T-cell (primary cell): ENCODE data around the gene CNNM2. TPM values are rescaled to one million over a fixed set of nuclear protein-coding genes. Genes with fewer than 3 reads are reported as not detected.

Experiments used
- ATAC-seq, 4 experiments: fragments of 200-7000 bp in 3 of 4; fragments of 150-1000 bp in 1 of 4; cut with Tn5 transposase; replicated peaks in 1 of 4; 1 replicate in 3 of 4; 2 replicates in 1 of 4; pipeline ENCODE4 v1.10.0; 2021; ENCODE audit warnings: moderate library complexity in 3 of 4, mild to moderate bottlenecking in 2 of 4, moderate number of reproducible peaks in 1 of 4
- CTCF ChIA-PET, 2 donors: fragments of 300-600 bp; sonication (Branson Sonifier 250); formaldehyde crosslinking; loops; one replicate each; lab custom pipeline; 2022; ENCODE audit warnings: antibody characterized with exemption in 2 of 2; lab: Charles Lee
- POLR2A ChIA-PET, 2 donors: fragments of 300-600 bp; sonication (Branson Sonifier 250); formaldehyde crosslinking; loops; one replicate each; lab custom pipeline; 2022; ENCODE audit warnings: antibody characterized with exemption in 2 of 2; lab: Charles Lee
- DNase-seq, 35 experiments: peaks; one replicate each; pipeline versions ENCODE4 v3.0.0 to v3.0.0-alpha.2; 2013 to 2023
- H3K27ac ChIP-seq: one replicate; pipeline ENCODE4 v1.5.1; 2013; ENCODE audit warnings: low read length
- H3K27me3 ChIP-seq, 2 experiments: replicated peaks in 1 of 2; 1 replicate in 1 of 2; 2 replicates in 1 of 2; pipeline versions ENCODE4 v1.6.1 to v1.7.0; 2013; ENCODE audit warnings: low read length in 1 of 2, mixed read lengths in 1 of 2; ENCODE audit not compliant: control insufficient read depth in 2 of 2, insufficient read depth in 2 of 2; ENCODE audit errors: extremely low read depth in 1 of 2
- H3K36me3 ChIP-seq, 2 donors: 1 replicate in 1 of 2; 2 replicates in 1 of 2; pipeline versions ENCODE4 v1.6.1 to v1.7.0; 2013; ENCODE audit warnings: low read length in 1 of 2; ENCODE audit not compliant: control insufficient read depth in 2 of 2, insufficient read depth in 1 of 2; ENCODE audit errors: extremely low read depth in 1 of 2
- H3K4me1 ChIP-seq, 2 experiments: 1 replicate in 1 of 2; 2 replicates in 1 of 2; pipeline versions ENCODE4 v1.6.1 to v1.7.0; 2013; ENCODE audit warnings: low read length in 2 of 2, mixed read lengths in 1 of 2; ENCODE audit not compliant: insufficient read depth in 2 of 2, control insufficient read depth in 1 of 2; ENCODE audit errors: extremely low read depth in 1 of 2
- H3K4me3 ChIP-seq, 2 donors: 1 replicate in 1 of 2; 2 replicates in 1 of 2; pipeline versions ENCODE4 v1.5.1 to v1.7.0; 2013; ENCODE audit warnings: mild to moderate bottlenecking in 2 of 2, low read length in 1 of 2, moderate library complexity in 1 of 2; ENCODE audit not compliant: control insufficient read depth in 1 of 2; ENCODE audit errors: extremely low read depth in 1 of 2
- H3K9me3 ChIP-seq: 2 replicates; pipeline ENCODE4 v1.7.0; 2013
- H3K27ac Mint-ChIP-seq, 2 donors: one replicate each; pipeline ENCODE4 v1.8.0; 2020 to 2021; ENCODE audit warnings: mild to moderate bottlenecking in 2 of 2, mixed read lengths in 2 of 2
- H3K27me3 Mint-ChIP-seq, 2 donors: one replicate each; pipeline ENCODE4 v1.8.0; 2021 to 2022; ENCODE audit warnings: mixed read lengths in 2 of 2
- H3K36me3 Mint-ChIP-seq: one replicate; pipeline ENCODE4 v1.8.0; 2021; ENCODE audit warnings: mixed read lengths
- H3K4me1 Mint-ChIP-seq, 3 donors: one replicate each; pipeline ENCODE4 v1.8.0; 2020 to 2022; ENCODE audit warnings: mixed read lengths in 3 of 3, mild to moderate bottlenecking in 1 of 3
- H3K4me3 Mint-ChIP-seq, 3 donors: one replicate each; pipeline ENCODE4 v1.8.0; 2020 to 2022; ENCODE audit warnings: mild to moderate bottlenecking in 3 of 3, mixed read lengths in 3 of 3, moderate library complexity in 3 of 3
- H3K9me3 Mint-ChIP-seq, 3 donors: one replicate each; pipeline ENCODE4 v1.8.0; 2020 to 2022; ENCODE audit warnings: mixed read lengths in 3 of 3
- WGBS: methylation state at CpG from one replicate; pipeline ENCODE4 v1.1.5; 2013; ENCODE audit warnings: missing lambda C conversion rate; ENCODE audit not compliant: insufficient coverage; 5-methylcytosine and 5-hydroxymethylcytosine counted together
- total RNA-seq, 35 experiments: library from RNA in 6 of 35; stranded (reverse) in 6 of 35; fragments of 120-200 nt in 1 of 35; gene quantifications; one replicate each; pipeline versions ENCODE4 v1.2.1 to v1.2.4 and lab custom pipeline; 2013 to 2026

The CNNM2 gene
- total RNA-seq, 5 donors from 2014 or later (not counting 1 experiment from before 2014, with no cell fraction given), result 11.6 to 15.4 (median 14.2) TPM

GRCh38 chr10:102876747-102877153 is 41.3 kb upstream of the CNNM2 start:
- no peak overlapping the region for H3K4me3 ChIP-seq
- POLR2A ChIA-PET, result no interaction called here
- DNase-seq (no peak), ATAC-seq (no peak)
- CTCF ChIA-PET, result no interaction called here
- H3K4me3 Mint-ChIP-seq, result no peak overlapping the region
- H3K27ac ChIP-seq, result no peak overlapping the region
- H3K36me3 ChIP-seq, result peaks cover 0 to 2% of the 10 kb centered on the region in 2 donors
- H3K36me3 Mint-ChIP-seq, result peaks cover 10% of the 10 kb centered on the region
- H3K9me3 ChIP-seq, result no peaks in the 10 kb centered on the region
- no peaks in the 10 kb centered on the region for H3K4me1 ChIP-seq
- no peaks in the 10 kb centered on the region for H3K4me1 Mint-ChIP-seq
- WGBS, result 58% methylated on average over 2 of the region's 2 CpGs
- H3K27me3 Mint-ChIP-seq, result peaks cover 4 to 16% of the 10 kb centered on the region in 2 donors
- H3K9me3 Mint-ChIP-seq, result no peaks in the 10 kb centered on the region
- no peak overlapping the region for H3K27ac Mint-ChIP-seq
- no peaks in the 10 kb centered on the region for H3K27me3 ChIP-seq

DNA sequence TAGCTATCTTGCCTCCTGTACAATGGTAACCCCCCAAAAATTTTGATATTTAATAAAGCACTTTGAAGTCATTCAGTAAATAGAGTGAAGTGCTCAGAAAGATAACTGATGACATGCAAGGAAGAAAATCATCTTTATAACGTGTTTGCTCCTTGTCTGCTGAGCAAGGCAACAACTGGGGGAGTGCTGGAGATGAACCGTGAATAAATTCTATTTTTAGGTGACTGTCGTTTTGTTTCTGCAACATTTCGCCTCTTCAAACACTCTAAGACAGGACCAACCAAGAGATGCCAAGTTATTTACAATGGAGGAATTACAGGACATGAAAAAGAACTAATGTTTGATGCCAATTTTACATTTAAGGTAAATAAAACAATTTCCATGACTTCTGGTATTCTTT is 39.5 kb upstream of the CNNM2 start:
- Histone ChIP-seq H3K4me1 (no peaks in the 10 kb centered on the region), H3K36me3 (peaks cover 0 to 2% of the 10 kb centered on the region in 2 donors), H3K27me3 (no peaks in the 10 kb centered on the region), H3K9me3 (no peaks in the 10 kb centered on the region), H3K4me3 (no peak overlapping the region), H3K27ac (no peak overlapping the region)
- CTCF ChIA-PET, result no interaction called here
- no peak overlapping the region for H3K27ac Mint-ChIP-seq
- POLR2A ChIA-PET, result interaction anchor here in 1 of 2 donors (0.6 kb wide), 1 partner anchor 13 kb away, joined by 4 read pairs; no protein-coding TSS in a partner anchor
- DNase-seq (no peak), ATAC-seq (no peak)
- H3K9me3 Mint-ChIP-seq, result no peaks in the 10 kb centered on the region
- WGBS, result 83% methylated on average over 2 of the region's 4 CpGs
- H3K4me3 Mint-ChIP-seq, result no peak overlapping the region
- H3K27me3 Mint-ChIP-seq, result peaks cover 2 to 5% of the 10 kb centered on the region in 2 donors
- H3K4me1 Mint-ChIP-seq, result no peaks in the 10 kb centered on the region
- H3K36me3 Mint-ChIP-seq, result peaks cover 10% of the 10 kb centered on the region

- POLR2A ChIA-PET, result no interaction called here
- Histone ChIP-seq H3K27me3 (no peaks in the 10 kb centered on the region), H3K9me3 (no peaks in the 10 kb centered on the region), H3K27ac (no peak overlapping the region), H3K4me3 (no peak overlapping the region), H3K4me1 (no peaks in the 10 kb centered on the region), H3K36me3 (no peaks in the 10 kb centered on the region)
- no peak for DNase-seq
- Mint-ChIP-seq H3K9me3 (no peaks in the 10 kb centered on the region), H3K27ac (no peak overlapping the region), H3K4me1 (no peaks in the 10 kb centered on the region), H3K4me3 (no peak overlapping the region), H3K36me3 (peaks cover 6% of the 10 kb centered on the region), H3K27me3 (no peaks in the 10 kb centered on the region)
- no peak for ATAC-seq
- CTCF ChIA-PET, result no interaction called here
- no CpG with 5 or more reads among the region's 2 CpGs for WGBS
Measured at GRCh38 chr10:102880256-102880655, 37.8 kb upstream of the CNNM2 start.

GRCh38 chr10:102888048-102888447 is 30.0 kb upstream of the CNNM2 start:
- Mint-ChIP-seq H3K4me1 (no peaks in the 10 kb centered on the region), H3K27me3 (no peaks in the 10 kb centered on the region), H3K4me3 (no peak overlapping the region), H3K36me3 (peaks cover 12% of the 10 kb centered on the region), H3K27ac (no peak overlapping the region), H3K9me3 (no peaks in the 10 kb centered on the region)
- Histone ChIP-seq H3K4me3 (no peak overlapping the region), H3K27me3 (no peaks in the 10 kb centered on the region), H3K27ac (no peak overlapping the region), H3K4me1 (no peaks in the 10 kb centered on the region), H3K36me3 (no peaks in the 10 kb centered on the region), H3K9me3 (no peaks in the 10 kb centered on the region)
- DNase-seq (no peak), ATAC-seq (no peak)
- CTCF ChIA-PET, result no interaction called here
- POLR2A ChIA-PET, result no interaction called here
- WGBS, result no CpG with 5 or more reads among the region's 1 CpG

GRCh38 chr10:102894466-102895213 is 23.5 kb upstream of the CNNM2 start:
- no peak overlapping the region for H3K4me3 Mint-ChIP-seq
- CTCF ChIA-PET, result interaction anchor here in 1 of 2 donors (0.6 kb wide), 1 partner anchor 180 kb away, joined by 3 read pairs; no protein-coding TSS in a partner anchor

GRCh38 chr10:102900006-102900405 is 18.1 kb upstream of the CNNM2 start:
- DNase-seq (no peak), ATAC-seq (no peak)
- CTCF ChIA-PET, result no interaction called here
- Histone ChIP-seq H3K27me3 (no peaks in the 10 kb centered on the region), H3K36me3 (no peaks in the 10 kb centered on the region), H3K27ac (no peak overlapping the region), H3K4me3 (no peak overlapping the region), H3K9me3 (no peaks in the 10 kb centered on the region), H3K4me1 (no peaks in the 10 kb centered on the region)
- WGBS, result no CpG with 5 or more reads among the region's 3 CpGs
- no peaks in the 10 kb centered on the region for H3K27me3 Mint-ChIP-seq
- no peaks in the 10 kb centered on the region for H3K36me3 Mint-ChIP-seq
- H3K9me3 Mint-ChIP-seq, result no peaks in the 10 kb centered on the region
- H3K27ac Mint-ChIP-seq, result no peak overlapping the region
- POLR2A ChIA-PET, result no interaction called here
- H3K4me1 Mint-ChIP-seq, result no peaks in the 10 kb centered on the region
- no peak overlapping the region for H3K4me3 Mint-ChIP-seq

More at GRCh38 chr10:102894466-102895213, 23.5 kb upstream of the CNNM2 start:
- ATAC-seq, result no peak
- no peak overlapping the region for H3K27ac Mint-ChIP-seq
- Histone ChIP-seq H3K36me3 (no peaks in the 10 kb centered on the region), H3K4me1 (no peaks in the 10 kb centered on the region), H3K9me3 (no peaks in the 10 kb centered on the region), H3K4me3 (no peak overlapping the region), H3K27ac (no peak overlapping the region), H3K27me3 (no peaks in the 10 kb centered on the region)
- no peaks in the 10 kb centered on the region for H3K4me1 Mint-ChIP-seq
- WGBS, result 92% methylated on average over 3 of the region's 4 CpGs
- POLR2A ChIA-PET, result interaction anchor here (0.6 kb wide), 2 partner anchors 76 to 185 kb away, joined by 3 to 4 read pairs; no protein-coding TSS in a partner anchor
- no peaks in the 10 kb centered on the region for H3K27me3 Mint-ChIP-seq
- peaks cover 9% of the 10 kb centered on the region for H3K36me3 Mint-ChIP-seq
- H3K9me3 Mint-ChIP-seq, result no peaks in the 10 kb centered on the region
- DNase-seq, result no peak
